Keratinocyte (primary cell): ENCODE measurements around the gene PAQR3. TPM values are rescaled to one million over a fixed set of nuclear protein-coding genes. Genes with fewer than 3 reads are reported as not detected.

Experiments used
- DNase-seq: peaks from one replicate; pipeline ENCODE4 v3.0.0-alpha.2; 2011; ENCODE audit warnings: low read depth, missing footprints, low spot score
- FAIRE-seq: peaks from 2 replicates; lab custom pipeline; 2011; peaks lifted over from hg19 to GRCh38; lab: Jason Lieb, UNC
- H2AFZ ChIP-seq: 2 replicates; pipeline ENCODE4 v1.6.0; 2012; ENCODE audit warnings: low read length, control low read depth, inconsistent platforms; ENCODE audit not compliant: control insufficient read depth
- H3K27ac ChIP-seq: 2 replicates; pipeline ENCODE4 v1.5.1; 2011; ENCODE audit warnings: low read length; ENCODE audit not compliant: control insufficient read depth, insufficient read depth
- H3K27me3 ChIP-seq: 3 replicates; pipeline ENCODE4 v1.6.0; 2011; ENCODE audit warnings: low read length; ENCODE audit not compliant: control insufficient read depth, insufficient read depth; ENCODE audit errors: extremely low read depth
- H3K36me3 ChIP-seq, 2 experiments: 2 replicates in 1 of 2; 3 replicates in 1 of 2; pipeline ENCODE4 v1.5.1; 2011; ENCODE audit warnings: low read length in 2 of 2, mild to moderate bottlenecking in 1 of 2; ENCODE audit not compliant: control insufficient read depth in 2 of 2, insufficient read depth in 2 of 2; ENCODE audit errors: extremely low read depth in 1 of 2
- H3K4me1 ChIP-seq: 3 replicates; pipeline ENCODE4 v1.5.1; 2011; ENCODE audit warnings: low read length; ENCODE audit not compliant: control insufficient read depth, insufficient read depth; ENCODE audit errors: extremely low read depth
- H3K4me2 ChIP-seq: 3 replicates; pipeline ENCODE4 v1.6.0; 2011; ENCODE audit warnings: low read depth, low read length; ENCODE audit not compliant: control insufficient read depth, insufficient read depth; ENCODE audit errors: extremely low read depth
- H3K4me3 ChIP-seq, 3 experiments: fragments of 200-600 bp in 1 of 3; sonication (generic) in 1 of 3; 2 replicates in 2 of 3; 3 replicates in 1 of 3; pipeline ENCODE4 v1.5.1; 2011 to 2016; ENCODE audit warnings: low read length in 3 of 3, mild to moderate bottlenecking in 3 of 3, control low read depth in 2 of 3, inconsistent platforms in 1 of 3, low read depth in 1 of 3, mixed read lengths in 1 of 3, mixed run types in 1 of 3, moderate library complexity in 1 of 3; ENCODE audit not compliant: control insufficient read depth in 2 of 3, insufficient read depth in 2 of 3; ENCODE audit errors: extremely low read depth in 1 of 3
- H3K79me2 ChIP-seq: 2 replicates; pipeline ENCODE4 v1.6.0; 2012; ENCODE audit warnings: low read length; ENCODE audit not compliant: control insufficient read depth, insufficient read depth
- H3K9ac ChIP-seq: 3 replicates; pipeline ENCODE4 v1.6.0; 2011; ENCODE audit warnings: low read length; ENCODE audit not compliant: control insufficient read depth, insufficient read depth; ENCODE audit errors: extremely low read depth
- H3K9me1 ChIP-seq: 3 replicates; pipeline ENCODE4 v1.6.0; 2011; ENCODE audit warnings: low read length; ENCODE audit not compliant: control insufficient read depth, insufficient read depth; ENCODE audit errors: extremely low read depth
- H3K9me3 ChIP-seq: 2 replicates; pipeline ENCODE4 v1.5.1; 2012; ENCODE audit warnings: low read depth, low read length; ENCODE audit not compliant: control insufficient read depth
- H4K20me1 ChIP-seq: 3 replicates; pipeline ENCODE4 v1.6.0; 2011; ENCODE audit warnings: low read length; ENCODE audit not compliant: control insufficient read depth, insufficient read depth; ENCODE audit errors: extremely low read depth
- EZH2 ChIP-seq: IDR thresholded peaks from one replicate; pipeline ENCODE4 v1.6.1; 2012; ENCODE audit warnings: inconsistent platforms, mild to moderate bottlenecking, low read length, moderate library complexity
- dilution Hi-C: fragments of 300-500 bp; cut with MboI; formaldehyde crosslinking; loops from one replicate; pipeline ENCODE4 v1.7.0; 2020; ENCODE audit warnings: low sequenced_read_pairs; ENCODE audit not compliant: extremely low pct_ligation_motif_present
- polyA plus RNA-seq, 5 experiments: library from polyadenylated mRNA; depleted of rRNA in 3 of 5; stranded (reverse) in 3 of 5; stranded (forward) in 1 of 5; unstranded in 1 of 5; fragments of >200 nt; gene quantifications; 1 replicate in 1 of 5; 2 replicates in 3 of 5; 3 replicates in 1 of 5; pipeline versions ENCODE4 v1.2.1 to v1.2.3, GENCODE V29; 2011 to 2012; ENCODE audit warnings: missing spikeins in 2 of 5, low read depth in 1 of 5, low replicate concordance in 1 of 5
- TF ChIP-seq, protein P1 (sequence below), 3 experiments: IDR thresholded peaks in 1 of 3; conservative IDR thresholded peaks in 1 of 3; optimal IDR thresholded peaks in 1 of 3; 2 replicates in 2 of 3; 3 replicates in 1 of 3; pipeline versions ENCODE3 to v1.5.1; 2011; ENCODE audit warnings: low read length in 3 of 3, mild to moderate bottlenecking in 3 of 3, moderate library complexity in 2 of 3, control low read depth in 1 of 3, inconsistent platforms in 1 of 3; ENCODE audit not compliant: insufficient read depth in 2 of 3; ENCODE audit errors: extremely low read depth in 1 of 3

PAQR3 gene
- polyA plus RNA-seq, 1 donor (not counting 4 experiments of a cell fraction or from before 2014, with no cell fraction given) = 31.0 TPM

DNA sequence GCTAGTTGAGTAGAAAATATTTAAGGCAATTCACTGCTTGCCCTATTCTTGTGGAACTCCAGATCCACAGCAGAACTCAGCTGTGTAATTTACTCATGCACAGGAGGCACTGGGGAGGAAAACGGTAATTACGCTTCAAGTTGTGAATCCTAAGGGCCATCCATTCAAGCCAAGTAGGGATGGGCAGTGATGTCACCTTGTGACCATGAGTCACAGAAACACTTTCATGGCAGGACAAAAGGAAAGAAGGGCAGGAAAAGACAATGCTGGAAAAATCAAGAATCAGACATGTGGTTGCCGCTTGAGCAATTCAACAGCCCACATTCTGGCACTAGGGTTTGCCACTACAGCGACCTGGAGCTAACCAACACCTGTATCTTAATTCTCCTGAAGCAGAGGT is 1.4 kb downstream of the PAQR3 start:
- H3K79me2 ChIP-seq = peaks cover 7% of the 10 kb centered on the region
- H3K4me2 ChIP-seq = peak overlapping the region; percentile 81
- H3K4me3 ChIP-seq = peak overlapping the region in 1 of 3 experiments; percentile 89
- no peak overlapping the region for H3K27ac ChIP-seq
- peaks cover 0 to 2% of the 10 kb centered on the region in 2 experiments for H3K36me3 ChIP-seq
- dilution Hi-C loops = no loop called here
- peak; percentile 58 for FAIRE-seq
- DNase-seq = no peak
- H3K9ac ChIP-seq = no peak overlapping the region
- H4K20me1 ChIP-seq = no peaks in the 10 kb centered on the region
- H3K9me1 ChIP-seq = peaks cover 3% of the 10 kb centered on the region
- peaks cover 11% of the 10 kb centered on the region for H3K4me1 ChIP-seq
- no peaks in the 10 kb centered on the region for H3K27me3 ChIP-seq
- no peaks in the 10 kb centered on the region for H3K9me3 ChIP-seq
- no peak overlapping the region for H2AFZ ChIP-seq
- TF ChIP-seq, protein P1, sequence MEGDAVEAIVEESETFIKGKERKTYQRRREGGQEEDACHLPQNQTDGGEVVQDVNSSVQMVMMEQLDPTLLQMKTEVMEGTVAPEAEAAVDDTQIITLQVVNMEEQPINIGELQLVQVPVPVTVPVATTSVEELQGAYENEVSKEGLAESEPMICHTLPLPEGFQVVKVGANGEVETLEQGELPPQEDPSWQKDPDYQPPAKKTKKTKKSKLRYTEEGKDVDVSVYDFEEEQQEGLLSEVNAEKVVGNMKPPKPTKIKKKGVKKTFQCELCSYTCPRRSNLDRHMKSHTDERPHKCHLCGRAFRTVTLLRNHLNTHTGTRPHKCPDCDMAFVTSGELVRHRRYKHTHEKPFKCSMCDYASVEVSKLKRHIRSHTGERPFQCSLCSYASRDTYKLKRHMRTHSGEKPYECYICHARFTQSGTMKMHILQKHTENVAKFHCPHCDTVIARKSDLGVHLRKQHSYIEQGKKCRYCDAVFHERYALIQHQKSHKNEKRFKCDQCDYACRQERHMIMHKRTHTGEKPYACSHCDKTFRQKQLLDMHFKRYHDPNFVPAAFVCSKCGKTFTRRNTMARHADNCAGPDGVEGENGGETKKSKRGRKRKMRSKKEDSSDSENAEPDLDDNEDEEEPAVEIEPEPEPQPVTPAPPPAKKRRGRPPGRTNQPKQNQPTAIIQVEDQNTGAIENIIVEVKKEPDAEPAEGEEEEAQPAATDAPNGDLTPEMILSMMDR (optimal IDR thresholded peaks at IDR 0.05 in 1 of 3, IDR thresholded peaks at IDR 0.05 in 1 of 3, conservative IDR thresholded peaks at IDR 0.05 in 1 of 3; ENCODE audit: extremely low read depth in 1 of 3, insufficient read depth in 2 of 3, low read length in 3 of 3) = no peak
- no peak for TF ChIP-seq EZH2

DNA sequence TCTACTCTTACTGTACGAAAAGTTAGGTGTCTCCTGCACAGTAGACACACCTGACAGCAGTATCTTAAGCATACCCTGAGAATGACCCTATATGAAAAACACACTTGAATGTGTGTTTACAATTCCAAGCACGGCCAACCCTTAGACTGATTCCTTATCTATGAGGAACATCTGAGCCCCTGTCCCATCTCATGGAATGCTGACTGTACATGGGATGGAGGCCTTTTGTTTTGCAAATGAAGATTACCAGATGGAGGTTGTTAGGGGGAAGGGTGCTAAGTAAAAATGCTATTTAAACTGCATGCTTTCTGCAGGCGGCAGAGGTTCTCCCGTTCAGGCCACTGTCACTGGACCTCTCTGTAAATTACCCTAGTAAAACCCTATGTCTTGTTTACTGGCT is 2.2 kb downstream of the PAQR3 start:
- TF ChIP-seq, protein P1 (optimal IDR thresholded peaks at IDR 0.05 in 1 of 3, IDR thresholded peaks at IDR 0.05 in 1 of 3, conservative IDR thresholded peaks at IDR 0.05 in 1 of 3; ENCODE audit: extremely low read depth in 1 of 3, insufficient read depth in 2 of 3, low read length in 3 of 3) = no peak
- TF ChIP-seq EZH2 = no peak
- dilution Hi-C loops = no loop called here
- FAIRE-seq = no peak

More for the DNA sequence above, 2.2 kb downstream of the PAQR3 start:
- no peak for DNase-seq
- no peak overlapping the region for H3K9ac ChIP-seq
- no peaks in the 10 kb centered on the region for H3K9me3 ChIP-seq
- H3K9me1 ChIP-seq = peaks cover 3% of the 10 kb centered on the region
- no peak overlapping the region for H3K27ac ChIP-seq
- H3K4me3 ChIP-seq = no peak overlapping the region
- H4K20me1 ChIP-seq = no peaks in the 10 kb centered on the region
- H3K4me1 ChIP-seq = peaks cover 11% of the 10 kb centered on the region
- H3K79me2 ChIP-seq = peaks cover 7% of the 10 kb centered on the region
- H3K4me2 ChIP-seq = no peak overlapping the region
- H3K36me3 ChIP-seq = peaks cover 0 to 2% of the 10 kb centered on the region in 2 experiments
- no peak overlapping the region for H2AFZ ChIP-seq
- H3K27me3 ChIP-seq = no peaks in the 10 kb centered on the region
